Subcutaneous adipose tissue (tissue), 4 donors: ENCODE measurements around the gene CNKSR1. TPM values are rescaled to one million over a fixed set of nuclear protein-coding genes. Genes with fewer than 3 reads are reported as not detected.

Source experiments
- total RNA-seq, 4 donors: library from RNA; depleted of rRNA; stranded (reverse); fragments of >200 nt; gene quantifications; one replicate each; pipeline ENCODE4 v1.1.0, GENCODE V29; 2016
- TF ChIP-seq, protein P1 (sequence below): fragments of 450-650 bp; IDR thresholded peaks from one replicate; pipeline ENCODE4 v1.5.1; 2016; ENCODE audit warnings: low read depth, mild to moderate bottlenecking, control low read depth, antibody characterized with exemption, moderate library complexity

The CNKSR1 gene
- total RNA-seq, 4 donors from 2014 or later = 2.1 TPM; not detected in 3

GRCh38 chr1:26180010-26180506 is 2.8 kb downstream of the CNKSR1 start:
- TF ChIP-seq, protein P1, sequence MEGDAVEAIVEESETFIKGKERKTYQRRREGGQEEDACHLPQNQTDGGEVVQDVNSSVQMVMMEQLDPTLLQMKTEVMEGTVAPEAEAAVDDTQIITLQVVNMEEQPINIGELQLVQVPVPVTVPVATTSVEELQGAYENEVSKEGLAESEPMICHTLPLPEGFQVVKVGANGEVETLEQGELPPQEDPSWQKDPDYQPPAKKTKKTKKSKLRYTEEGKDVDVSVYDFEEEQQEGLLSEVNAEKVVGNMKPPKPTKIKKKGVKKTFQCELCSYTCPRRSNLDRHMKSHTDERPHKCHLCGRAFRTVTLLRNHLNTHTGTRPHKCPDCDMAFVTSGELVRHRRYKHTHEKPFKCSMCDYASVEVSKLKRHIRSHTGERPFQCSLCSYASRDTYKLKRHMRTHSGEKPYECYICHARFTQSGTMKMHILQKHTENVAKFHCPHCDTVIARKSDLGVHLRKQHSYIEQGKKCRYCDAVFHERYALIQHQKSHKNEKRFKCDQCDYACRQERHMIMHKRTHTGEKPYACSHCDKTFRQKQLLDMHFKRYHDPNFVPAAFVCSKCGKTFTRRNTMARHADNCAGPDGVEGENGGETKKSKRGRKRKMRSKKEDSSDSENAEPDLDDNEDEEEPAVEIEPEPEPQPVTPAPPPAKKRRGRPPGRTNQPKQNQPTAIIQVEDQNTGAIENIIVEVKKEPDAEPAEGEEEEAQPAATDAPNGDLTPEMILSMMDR = no peak

DNA sequence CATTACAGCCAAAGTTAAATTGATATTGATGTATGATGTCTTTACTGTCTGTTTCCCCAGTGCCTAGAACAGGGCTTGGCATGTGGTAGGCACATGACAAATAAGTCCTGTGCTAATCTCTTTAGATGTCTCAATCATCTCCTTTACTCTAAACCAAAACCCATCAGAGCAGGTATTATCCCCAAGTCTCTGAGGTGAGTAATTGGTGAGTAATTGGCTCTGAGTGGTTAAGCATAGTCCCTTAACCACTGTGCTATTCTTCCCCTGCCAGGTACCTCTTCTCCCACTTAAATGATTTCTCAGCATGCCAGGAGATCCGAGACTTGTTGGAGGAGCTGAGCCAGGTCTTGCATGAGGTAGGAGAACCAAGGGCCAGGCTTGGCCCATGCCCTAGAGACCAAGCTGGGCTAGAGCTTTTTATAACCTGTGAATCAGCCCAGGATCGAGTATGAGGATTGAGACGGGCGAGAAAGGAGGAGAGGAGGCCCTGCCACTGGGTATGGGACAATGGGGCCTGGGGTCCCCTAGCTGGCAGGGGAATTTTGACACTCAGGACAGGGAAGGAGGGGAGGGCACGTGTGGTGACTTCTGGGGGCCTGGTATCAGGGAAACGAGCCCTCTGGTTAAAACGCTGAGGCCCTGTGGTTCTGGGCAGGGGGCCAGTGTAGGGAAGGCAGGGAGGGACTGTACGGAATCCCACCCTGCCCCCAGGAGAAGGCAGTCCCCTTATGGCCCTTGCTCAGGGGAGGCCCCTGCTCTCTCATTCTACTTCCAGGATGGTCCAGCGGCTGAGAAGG is 4.5 kb downstream of the CNKSR1 start:
- TF ChIP-seq, protein P1 = no peak

- TF ChIP-seq, protein P1 = no peak
These were observed 5.0 kb downstream of the CNKSR1 start for GRCh38 chr1:26182383-26182696.

DNA sequence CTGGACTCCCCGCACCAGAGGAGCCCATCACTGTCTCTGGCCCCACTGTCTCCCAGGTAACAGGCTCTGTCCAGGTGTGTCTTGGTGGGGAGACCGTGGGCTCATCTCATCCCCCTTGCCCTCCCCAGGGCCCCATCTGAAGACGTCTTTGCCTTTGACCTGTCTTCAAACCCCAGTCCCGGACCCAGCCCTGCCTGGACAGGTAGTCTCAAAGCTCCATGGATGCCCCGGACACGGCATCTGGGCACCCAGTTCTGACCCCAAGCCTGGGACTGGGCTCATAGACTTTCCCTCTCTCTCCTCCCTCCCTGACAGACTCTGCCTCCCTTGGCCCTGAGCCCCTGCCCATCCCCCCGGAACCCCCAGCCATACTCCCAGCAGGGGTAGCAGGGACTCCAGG is 6.8 kb downstream of the CNKSR1 start:
- TF ChIP-seq, protein P1 = no peak

GRCh38 chr1:26184883-26185282 is 7.6 kb downstream of the CNKSR1 start:
- TF ChIP-seq, protein P1 = no peak

DNA sequence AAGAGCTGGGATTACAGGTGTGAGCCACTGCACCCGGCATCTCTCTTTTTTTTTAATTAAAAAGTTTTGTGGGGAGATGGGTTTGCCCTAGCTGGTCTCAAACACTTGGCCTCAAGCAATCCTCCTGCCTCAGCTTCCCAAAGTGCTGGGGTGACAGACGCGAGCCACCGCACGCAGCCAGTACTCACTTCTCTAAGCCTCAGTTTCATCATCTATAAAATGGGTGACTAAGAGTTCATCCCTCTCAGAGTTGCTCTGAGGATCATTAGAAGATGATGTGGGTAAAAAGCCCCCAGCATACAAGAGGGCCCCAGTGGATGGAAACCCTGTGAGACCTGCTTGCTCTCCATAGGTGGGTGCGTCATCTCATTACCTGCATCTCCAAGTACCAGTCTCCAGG is 10.6 kb downstream of the CNKSR1 start:
- TF ChIP-seq, protein P1 = no peak

- TF ChIP-seq, protein P1 = no peak
These were observed 11.2 kb downstream of the CNKSR1 start for GRCh38 chr1:26188477-26188876.
